COLO668 (cell line): ENCODE results near the gene SLC15A1.
"Not testable (repeated sequence)": the region's sequence is repeated elsewhere in the genome, so short reads cannot be mapped to it uniquely, and the experiment has no call there.

Source experiments
- DNase-seq: peaks from one replicate; lab custom pipeline; 2025; ENCODE audit not compliant: unreplicated experiment; lab: John Stamatoyannopoulos, UW

The SLC15A1 gene

GRCh38 chr13:98664510-98664909 is 88.0 kb downstream of the SLC15A1 start:
- DNase-seq: no peak

GRCh38 chr13:98664047-98664446 is 88.4 kb downstream of the SLC15A1 start:
- DNase-seq: no peak

- no peak for DNase-seq
Measured at GRCh38 chr13:98658131-98658530, 94.3 kb downstream of the SLC15A1 start.

GRCh38 chr13:98657506-98658085 is 94.9 kb downstream of the SLC15A1 start:
- DNase-seq: no peak

GRCh38 chr13:98656223-98656622 is 96.2 kb downstream of the SLC15A1 start:
- DNase-seq: no peak

- DNase-seq: peak; percentile 89
Measured at GRCh38 chr13:98653463-98653985, 98.9 kb downstream of the SLC15A1 start.

GRCh38 chr13:98652721-98653462 is 99.6 kb downstream of the SLC15A1 start:
- no peak for DNase-seq

- DNase-seq: no peak
Measured at GRCh38 chr13:98652276-98652675, 100.2 kb downstream of the SLC15A1 start.

- no peak for DNase-seq
Measured at GRCh38 chr13:98651744-98652143, 100.7 kb downstream of the SLC15A1 start.

- no peak for DNase-seq
Measured at GRCh38 chr13:98650396-98651107, 101.9 kb downstream of the SLC15A1 start.

- DNase-seq: no peak
Measured at GRCh38 chr13:98649861-98650260, 102.6 kb downstream of the SLC15A1 start.

- no peak for DNase-seq
Measured at GRCh38 chr13:98648686-98649085, 103.8 kb downstream of the SLC15A1 start.

GRCh38 chr13:98648141-98648540 is 104.3 kb downstream of the SLC15A1 start:
- no peak for DNase-seq

GRCh38 chr13:98647121-98647520 is 105.4 kb downstream of the SLC15A1 start:
- DNase-seq: no peak

GRCh38 chr13:98643479-98643878 is 109.0 kb downstream of the SLC15A1 start:
- DNase-seq: no peak

- DNase-seq: no peak
Measured at GRCh38 chr13:98641075-98641474, 111.4 kb downstream of the SLC15A1 start.

- DNase-seq: not testable (repeated sequence)
Measured at GRCh38 chr13:98639785-98640184, 112.7 kb downstream of the SLC15A1 start.

GRCh38 chr13:98638352-98638751 is 114.1 kb downstream of the SLC15A1 start:
- not testable (repeated sequence) for DNase-seq
